Activated CD4-positive, alpha-beta T cell treated with anti-CD3 and anti-CD28 coated beads, Interleukin-2, amount 10 ng/mL, durations not matched to agents 24 days and 14 days (primary cell): ENCODE measurements around the gene FRMD5. TPM values are rescaled to one million over a fixed set of nuclear protein-coding genes. Genes with fewer than 3 reads are reported as not detected.

Source experiments
- DNase-seq: peaks from one replicate; pipeline ENCODE4 v3.0.0; 2022
- H3K27ac Mint-ChIP-seq: one replicate; pipeline ENCODE4 v1.8.0; 2022; ENCODE audit warnings: mild to moderate bottlenecking, mixed read lengths
- H3K27me3 Mint-ChIP-seq: one replicate; pipeline ENCODE4 v1.8.0; 2022; ENCODE audit warnings: mixed read lengths
- H3K36me3 Mint-ChIP-seq: one replicate; pipeline ENCODE4 v1.8.0; 2022; ENCODE audit warnings: low read depth, mild to moderate bottlenecking, mixed read lengths
- H3K4me1 Mint-ChIP-seq: one replicate; pipeline ENCODE4 v1.8.0; 2021; ENCODE audit warnings: mixed read lengths
- H3K4me3 Mint-ChIP-seq: one replicate; pipeline ENCODE4 v1.8.0; 2022; ENCODE audit warnings: mild to moderate bottlenecking, moderate library complexity, mixed read lengths
- H3K9me3 Mint-ChIP-seq: one replicate; pipeline ENCODE4 v1.8.0; 2021; ENCODE audit warnings: mixed read lengths
- intact Hi-C: fragments of 100-400 bp; cut with micrococcal nuclease; formaldehyde crosslinking; loops from one replicate; pipeline ENCODE4 v1.15.1; 2023
- total RNA-seq: library from RNA; stranded (reverse); gene quantifications from 2 replicates; pipeline ENCODE4 v1.2.3, GENCODE V29; 2022

The FRMD5 gene
- total RNA-seq, 1 donor from 2014 or later: not detected

GRCh38 chr15:44194323-44195150 lies 534 bp downstream of the FRMD5 start:
- peak; percentile 69 for DNase-seq
- Mint-ChIP-seq H3K27me3 (peaks cover 68% of the 10 kb centered on the region), H3K4me1 (peaks cover 14% of the 10 kb centered on the region), H3K4me3 (peak overlapping the region; percentile 83), H3K9me3 (no peaks in the 10 kb centered on the region), H3K27ac (no peak overlapping the region), H3K36me3 (no peaks in the 10 kb centered on the region)
- intact Hi-C loops: no loop called here

- DNase-seq: no peak
- peaks cover 62% of the 10 kb centered on the region for H3K27me3 Mint-ChIP-seq
Measured at GRCh38 chr15:44193651-44194322, 1.3 kb downstream of the FRMD5 start.

GRCh38 chr15:44188795-44189194 lies 6.3 kb downstream of the FRMD5 start:
- peaks cover under 1% of the 10 kb centered on the region for H3K4me1 Mint-ChIP-seq
- no peaks in the 10 kb centered on the region for H3K36me3 Mint-ChIP-seq
- no peaks in the 10 kb centered on the region for H3K9me3 Mint-ChIP-seq
- H3K27me3 Mint-ChIP-seq: peaks cover 40% of the 10 kb centered on the region
- intact Hi-C loops: no loop called here
- DNase-seq: no peak
- H3K4me3 Mint-ChIP-seq: no peak overlapping the region
- no peak overlapping the region for H3K27ac Mint-ChIP-seq

More at GRCh38 chr15:44193651-44194322, 1.3 kb downstream of the FRMD5 start:
- H3K4me3 Mint-ChIP-seq: peak overlapping the region; percentile 45
- intact Hi-C loops: no loop called here
- no peaks in the 10 kb centered on the region for H3K9me3 Mint-ChIP-seq
- H3K36me3 Mint-ChIP-seq: no peaks in the 10 kb centered on the region
- H3K4me1 Mint-ChIP-seq: peaks cover 14% of the 10 kb centered on the region
- no peak overlapping the region for H3K27ac Mint-ChIP-seq

GRCh38 chr15:44186705-44187104 lies 8.4 kb downstream of the FRMD5 start:
- H3K27ac Mint-ChIP-seq: no peak overlapping the region
- peaks cover 22% of the 10 kb centered on the region for H3K27me3 Mint-ChIP-seq
- no peaks in the 10 kb centered on the region for H3K36me3 Mint-ChIP-seq
- intact Hi-C loops: no loop called here
- DNase-seq: no peak
- no peaks in the 10 kb centered on the region for H3K9me3 Mint-ChIP-seq
- no peak overlapping the region for H3K4me3 Mint-ChIP-seq
- H3K4me1 Mint-ChIP-seq: no peaks in the 10 kb centered on the region

GRCh38 chr15:44183363-44183762 lies 11.7 kb downstream of the FRMD5 start:
- intact Hi-C loops: no loop called here
- no peak for DNase-seq
- H3K27ac Mint-ChIP-seq: no peak overlapping the region
- no peak overlapping the region for H3K4me3 Mint-ChIP-seq
- H3K9me3 Mint-ChIP-seq: no peaks in the 10 kb centered on the region
- H3K36me3 Mint-ChIP-seq: no peaks in the 10 kb centered on the region
- no peaks in the 10 kb centered on the region for H3K4me1 Mint-ChIP-seq
- H3K27me3 Mint-ChIP-seq: peaks cover 15% of the 10 kb centered on the region

GRCh38 chr15:44181410-44181809 lies 13.7 kb downstream of the FRMD5 start:
- Mint-ChIP-seq H3K36me3 (no peaks in the 10 kb centered on the region), H3K4me3 (no peak overlapping the region), H3K27ac (no peak overlapping the region), H3K4me1 (no peaks in the 10 kb centered on the region), H3K9me3 (no peaks in the 10 kb centered on the region), H3K27me3 (peaks cover 13% of the 10 kb centered on the region)
- intact Hi-C loops: no loop called here
- no peak for DNase-seq

- Mint-ChIP-seq H3K4me1 (no peaks in the 10 kb centered on the region), H3K4me3 (no peak overlapping the region), H3K27me3 (peaks cover 28% of the 10 kb centered on the region), H3K36me3 (no peaks in the 10 kb centered on the region), H3K9me3 (no peaks in the 10 kb centered on the region), H3K27ac (no peak overlapping the region)
- DNase-seq: no peak
- intact Hi-C loops: no loop called here
Measured at GRCh38 chr15:44177139-44177538, 17.9 kb downstream of the FRMD5 start.

- Mint-ChIP-seq H3K4me1 (no peaks in the 10 kb centered on the region), H3K9me3 (no peaks in the 10 kb centered on the region), H3K27me3 (peaks cover 27% of the 10 kb centered on the region), H3K27ac (no peak overlapping the region), H3K4me3 (no peak overlapping the region), H3K36me3 (no peaks in the 10 kb centered on the region)
- intact Hi-C loops: no loop called here
- no peak for DNase-seq
Measured at GRCh38 chr15:44173813-44174212, 21.3 kb downstream of the FRMD5 start.

GRCh38 chr15:44163370-44163769 lies 31.7 kb downstream of the FRMD5 start:
- Mint-ChIP-seq H3K4me3 (no peak overlapping the region), H3K27ac (no peak overlapping the region), H3K36me3 (no peaks in the 10 kb centered on the region), H3K27me3 (peaks cover 28% of the 10 kb centered on the region), H3K4me1 (no peaks in the 10 kb centered on the region), H3K9me3 (no peaks in the 10 kb centered on the region)
- intact Hi-C loops: no loop called here
- no peak for DNase-seq

- H3K4me1 Mint-ChIP-seq: no peaks in the 10 kb centered on the region
- no peak for DNase-seq
- no peak overlapping the region for H3K27ac Mint-ChIP-seq
- H3K9me3 Mint-ChIP-seq: no peaks in the 10 kb centered on the region
- H3K27me3 Mint-ChIP-seq: peaks cover 35% of the 10 kb centered on the region
- no peak overlapping the region for H3K4me3 Mint-ChIP-seq
- intact Hi-C loops: no loop called here
- no peaks in the 10 kb centered on the region for H3K36me3 Mint-ChIP-seq
Measured at GRCh38 chr15:44160796-44161195, 34.3 kb downstream of the FRMD5 start.

GRCh38 chr15:44159492-44159891 lies 35.6 kb downstream of the FRMD5 start:
- Mint-ChIP-seq H3K9me3 (no peaks in the 10 kb centered on the region), H3K36me3 (no peaks in the 10 kb centered on the region), H3K4me3 (no peak overlapping the region), H3K4me1 (no peaks in the 10 kb centered on the region), H3K27ac (no peak overlapping the region), H3K27me3 (peaks cover 35% of the 10 kb centered on the region)
- intact Hi-C loops: no loop called here
- DNase-seq: no peak

- Mint-ChIP-seq H3K27me3 (peaks cover 33% of the 10 kb centered on the region), H3K9me3 (no peaks in the 10 kb centered on the region), H3K4me1 (no peaks in the 10 kb centered on the region), H3K27ac (no peak overlapping the region), H3K36me3 (no peaks in the 10 kb centered on the region), H3K4me3 (no peak overlapping the region)
- intact Hi-C loops: no loop called here
- no peak for DNase-seq
Measured at GRCh38 chr15:44158111-44158510, 37.0 kb downstream of the FRMD5 start.

GRCh38 chr15:44157679-44158078 lies 37.4 kb downstream of the FRMD5 start:
- DNase-seq: no peak
- intact Hi-C loops: no loop called here
- no peaks in the 10 kb centered on the region for H3K4me1 Mint-ChIP-seq
- H3K4me3 Mint-ChIP-seq: no peak overlapping the region
- no peaks in the 10 kb centered on the region for H3K36me3 Mint-ChIP-seq
- no peak overlapping the region for H3K27ac Mint-ChIP-seq
- peaks cover 32% of the 10 kb centered on the region for H3K27me3 Mint-ChIP-seq
- H3K9me3 Mint-ChIP-seq: no peaks in the 10 kb centered on the region

- Mint-ChIP-seq H3K36me3 (no peaks in the 10 kb centered on the region), H3K9me3 (no peaks in the 10 kb centered on the region), H3K27ac (no peak overlapping the region), H3K4me3 (no peak overlapping the region), H3K27me3 (peaks cover 23% of the 10 kb centered on the region), H3K4me1 (no peaks in the 10 kb centered on the region)
- DNase-seq: no peak
- intact Hi-C loops: no loop called here
Measured at GRCh38 chr15:44153352-44153751, 41.7 kb downstream of the FRMD5 start.
